ENCODE results near the gene SEMA3B.
A peak's percentile ranks its signal among the peaks of the same experiment; 100 is the strongest.
"Not testable (repeated sequence)": the region's sequence is repeated elsewhere in the genome, so short reads cannot be mapped to it uniquely, and the experiment has no call there.

The SEMA3B gene

DNA sequence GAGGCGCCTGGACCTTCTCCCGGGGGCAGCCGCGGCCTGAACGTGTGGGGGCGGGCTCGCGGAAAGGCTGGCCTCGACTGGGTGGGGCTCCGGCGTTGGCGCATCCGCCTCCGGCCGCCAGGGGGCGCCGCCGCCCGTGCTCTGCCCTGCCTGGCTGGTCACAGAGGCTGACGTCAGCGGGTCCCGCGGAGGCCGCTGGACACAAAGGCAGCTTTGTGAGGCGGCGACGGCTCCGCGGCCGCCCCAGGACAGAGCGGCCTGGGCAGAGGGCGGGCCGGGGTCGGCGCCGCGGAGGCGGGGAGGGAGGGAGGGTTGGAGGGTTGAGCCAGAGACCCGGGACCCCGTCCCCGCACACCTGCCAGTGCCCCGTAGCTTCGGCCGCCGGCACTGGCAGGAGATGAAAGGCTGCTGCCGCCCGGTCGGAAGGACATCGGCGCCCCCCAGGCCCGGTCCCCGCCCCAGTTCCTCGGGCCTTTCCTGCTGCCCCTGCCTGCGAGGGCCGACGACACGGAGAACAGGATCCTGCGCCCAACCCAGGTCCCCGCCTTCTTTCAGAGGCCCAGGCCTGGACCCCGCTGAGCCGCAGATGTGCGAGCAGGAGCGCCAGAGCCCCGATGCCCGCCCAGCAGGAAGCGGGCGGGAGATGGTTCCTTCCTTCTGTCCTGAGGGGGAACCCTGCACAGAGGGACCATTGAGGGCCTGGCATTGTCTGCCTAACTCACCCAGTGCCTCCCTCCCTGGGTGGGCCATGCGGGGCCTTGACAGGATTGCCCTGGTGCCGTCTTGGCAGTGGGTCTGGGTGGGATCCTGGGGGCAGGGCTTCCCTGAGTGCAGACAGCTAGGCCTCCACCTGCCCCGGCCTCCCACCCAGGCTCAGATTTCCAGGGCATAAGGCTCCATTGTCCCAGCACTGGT is 8.7 kb upstream of the SEMA3B start:
- peak; percentile 98 for DNase-seq (ENCODE audit: extremely low spot score)
- POLR2A ChIA-PET = interaction anchor here (1.5 kb wide), 1 partner anchor 9 kb away, joined by 3 read pairs; no protein-coding TSS in a partner anchor
- CTCF ChIA-PET = interaction anchor here (0.6 to 9.4 kb wide), 28 partner anchors 8 to 140 kb away, joined by 3 to 152 read pairs (median 4); partner anchors contain the start of genes GNAI2, GNAT1, HYAL3 and LSMEM2
- TF ChIP-seq, protein P1, sequence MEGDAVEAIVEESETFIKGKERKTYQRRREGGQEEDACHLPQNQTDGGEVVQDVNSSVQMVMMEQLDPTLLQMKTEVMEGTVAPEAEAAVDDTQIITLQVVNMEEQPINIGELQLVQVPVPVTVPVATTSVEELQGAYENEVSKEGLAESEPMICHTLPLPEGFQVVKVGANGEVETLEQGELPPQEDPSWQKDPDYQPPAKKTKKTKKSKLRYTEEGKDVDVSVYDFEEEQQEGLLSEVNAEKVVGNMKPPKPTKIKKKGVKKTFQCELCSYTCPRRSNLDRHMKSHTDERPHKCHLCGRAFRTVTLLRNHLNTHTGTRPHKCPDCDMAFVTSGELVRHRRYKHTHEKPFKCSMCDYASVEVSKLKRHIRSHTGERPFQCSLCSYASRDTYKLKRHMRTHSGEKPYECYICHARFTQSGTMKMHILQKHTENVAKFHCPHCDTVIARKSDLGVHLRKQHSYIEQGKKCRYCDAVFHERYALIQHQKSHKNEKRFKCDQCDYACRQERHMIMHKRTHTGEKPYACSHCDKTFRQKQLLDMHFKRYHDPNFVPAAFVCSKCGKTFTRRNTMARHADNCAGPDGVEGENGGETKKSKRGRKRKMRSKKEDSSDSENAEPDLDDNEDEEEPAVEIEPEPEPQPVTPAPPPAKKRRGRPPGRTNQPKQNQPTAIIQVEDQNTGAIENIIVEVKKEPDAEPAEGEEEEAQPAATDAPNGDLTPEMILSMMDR (IDR thresholded peaks at IDR 0.05; ENCODE audit: control extremely low read depth, extremely low read depth, low read depth, missing control alignments) = peak; percentile 99

DNA sequence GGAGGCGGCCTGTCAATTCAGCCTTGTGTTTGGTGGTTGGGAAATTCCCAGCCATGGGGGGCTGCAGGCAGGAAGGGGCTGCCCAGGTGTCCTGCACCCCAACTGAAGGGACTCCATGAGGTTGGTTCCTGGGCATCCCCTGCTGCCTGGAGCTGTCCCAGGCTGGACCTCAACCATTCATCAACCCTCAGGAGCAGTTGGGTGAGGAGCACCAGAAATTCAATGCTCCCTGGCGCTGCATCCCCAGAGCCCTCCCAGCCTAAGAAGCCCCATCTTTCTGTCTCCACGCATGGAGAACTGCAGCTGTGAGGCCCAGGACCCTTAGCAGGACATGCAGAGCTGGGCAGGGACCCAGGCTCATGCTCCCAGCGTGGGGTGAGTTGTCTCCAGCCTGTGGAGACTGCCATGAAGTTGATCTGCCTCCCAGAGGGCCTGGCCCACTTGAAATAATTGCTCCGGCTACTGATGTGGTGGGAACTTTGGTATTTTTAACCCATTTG is 8.0 kb upstream of the SEMA3B start:
- TF ChIP-seq, protein P1 (IDR thresholded peaks at IDR 0.05; ENCODE audit: control extremely low read depth, extremely low read depth, low read depth, missing control alignments) = no peak
- ChIA-PET CTCF (interaction anchor here (0.8 to 9.4 kb wide), 11 partner anchors 9 to 146 kb away, joined by 3 to 152 read pairs (median 6); partner anchors contain the start of genes GNAT1, HYAL3, LSMEM2 and NAA80), POLR2A (no interaction called here)
- no peak for DNase-seq (ENCODE audit: extremely low spot score)

DNA sequence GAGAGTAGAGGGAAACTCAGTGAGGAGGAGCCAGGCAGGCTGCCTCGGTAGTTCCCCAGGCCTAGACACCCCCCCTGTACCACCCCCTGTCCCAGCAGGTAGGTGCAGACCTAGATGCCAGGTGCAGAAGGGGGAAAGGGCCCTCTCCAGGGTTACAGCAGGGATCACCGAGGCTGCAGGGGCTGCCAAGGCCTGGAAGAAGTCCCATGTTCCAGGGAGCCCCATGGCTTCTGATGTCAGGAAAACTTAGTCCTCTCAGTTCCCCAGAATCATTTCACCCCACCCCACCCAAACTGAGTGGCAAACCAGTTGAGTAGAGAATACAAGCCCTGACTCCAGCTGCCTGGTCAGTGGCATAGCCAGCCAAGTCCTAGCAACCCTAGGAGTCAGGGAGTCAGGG is 7.4 kb upstream of the SEMA3B start:
- DNase-seq (ENCODE audit: extremely low spot score) = no peak
- POLR2A ChIA-PET = no interaction called here
- CTCF ChIA-PET = interaction anchor here (0.9 to 9.4 kb wide), 8 partner anchors 9 to 147 kb away, joined by 3 to 152 read pairs (median 36); partner anchors contain the start of genes GNAT1, SEMA3B and TUSC2
- TF ChIP-seq, protein P1 (IDR thresholded peaks at IDR 0.05; ENCODE audit: control extremely low read depth, extremely low read depth, low read depth, missing control alignments) = no peak

DNA sequence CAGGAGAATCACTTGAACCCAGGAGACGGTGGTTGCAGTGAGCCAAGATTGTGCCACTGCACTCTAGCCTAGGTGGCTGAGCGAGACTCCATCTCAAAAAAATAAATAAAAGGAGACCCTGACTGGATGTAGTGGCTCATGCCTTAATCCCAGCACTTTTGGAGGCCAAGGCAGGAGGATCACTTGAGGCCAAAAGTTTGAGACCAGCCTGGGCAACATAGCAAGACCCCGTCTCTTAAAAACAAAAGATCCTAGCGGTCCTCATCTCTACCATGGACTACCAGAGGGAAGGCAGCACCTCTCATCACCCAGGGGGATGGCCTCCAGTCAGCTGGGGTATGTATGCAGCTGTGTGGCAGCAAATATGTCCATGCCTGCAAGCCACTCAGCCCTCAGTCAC is 6.7 kb upstream of the SEMA3B start:
- DNase-seq (ENCODE audit: extremely low spot score); POLR2A ChIA-PET: not testable (repeated sequence)
- CTCF ChIA-PET = interaction anchor here (4.0 to 9.4 kb wide), 4 partner anchors 8 to 69 kb away, joined by 30 to 152 read pairs (median 64); partner anchors contain the start of genes GNAT1 and SEMA3B

DNA sequence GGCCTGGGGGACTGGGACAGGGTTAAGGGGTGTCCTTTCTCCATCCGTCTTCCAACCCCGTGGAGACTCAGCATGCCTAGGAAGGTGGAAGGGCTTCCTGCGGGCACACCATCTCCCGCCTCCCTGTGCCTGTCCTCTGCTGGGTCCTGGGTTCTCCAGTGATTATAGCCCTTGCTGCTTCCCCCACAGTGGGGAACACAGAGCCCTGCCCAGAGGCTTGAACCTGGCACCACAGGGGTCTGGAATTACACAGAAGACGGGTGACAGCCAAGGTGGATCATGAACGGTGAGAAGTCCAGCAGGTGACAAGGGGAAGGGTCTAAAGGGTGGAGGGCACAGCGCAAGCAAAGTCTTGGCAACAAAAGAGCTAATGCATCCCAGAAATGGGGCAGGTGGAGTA is 6.2 kb upstream of the SEMA3B start:
- POLR2A ChIA-PET = interaction anchor here (1.3 kb wide), 1 partner anchor 16 kb away, joined by 3 read pairs; no protein-coding TSS in a partner anchor
- TF ChIP-seq, protein P1 (IDR thresholded peaks at IDR 0.05; ENCODE audit: control extremely low read depth, extremely low read depth, low read depth, missing control alignments) = no peak
- CTCF ChIA-PET = interaction anchor here (0.7 to 2.1 kb wide), 6 partner anchors 9 to 68 kb away, joined by 3 to 9 read pairs (median 4); no protein-coding TSS in a partner anchor
- DNase-seq (ENCODE audit: extremely low spot score) = no peak

DNA sequence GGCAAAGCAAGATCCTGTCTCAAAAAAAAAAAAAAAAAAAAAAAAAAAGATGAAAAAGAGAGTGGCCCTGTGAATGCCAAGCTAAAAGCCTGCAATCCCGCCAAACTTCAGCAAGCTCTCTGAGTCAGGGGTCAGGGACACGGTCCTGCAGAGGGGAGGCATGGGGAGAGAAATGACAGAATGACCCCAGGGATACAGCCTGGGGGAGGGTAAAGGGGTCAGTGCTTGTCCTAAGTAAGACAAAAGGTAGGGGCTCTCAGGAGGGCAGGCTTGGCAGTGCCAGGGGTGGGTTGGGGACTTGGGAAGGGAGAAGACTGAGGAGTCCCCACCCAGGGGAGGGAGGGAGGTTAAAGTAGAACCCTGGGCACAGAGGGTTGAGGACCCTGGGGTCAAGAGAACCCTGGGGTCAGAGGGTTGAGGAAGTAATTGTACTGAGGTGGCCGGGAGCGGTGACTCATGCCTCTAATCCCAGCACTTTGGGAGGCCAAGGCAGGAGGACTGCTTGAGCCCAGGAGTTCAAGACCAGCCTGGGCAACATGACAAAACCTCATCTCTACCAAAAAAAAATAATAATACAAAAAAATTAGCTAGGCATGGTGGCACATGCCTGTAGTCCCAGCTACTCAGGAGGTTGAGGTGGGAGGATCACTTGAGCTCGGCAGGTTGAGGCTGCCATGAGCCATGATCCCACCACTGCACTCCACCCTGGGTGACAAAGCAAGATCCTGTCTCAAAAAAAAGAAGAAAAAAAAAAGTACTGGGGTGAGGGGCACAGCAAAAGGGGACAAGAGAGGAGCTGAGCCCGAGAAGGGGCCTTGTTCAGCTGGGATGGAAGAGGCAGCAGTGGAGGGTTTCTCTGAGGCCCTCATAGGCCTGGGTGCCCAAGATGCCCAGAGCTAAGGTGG is 5.2 kb upstream of the SEMA3B start:
- no peak for DNase-seq (ENCODE audit: extremely low spot score)
- TF ChIP-seq, protein P1 (IDR thresholded peaks at IDR 0.05; ENCODE audit: control extremely low read depth, extremely low read depth, low read depth, missing control alignments) = no peak
- POLR2A ChIA-PET = interaction anchor here (0.6 to 1.3 kb wide), 4 partner anchors 17 to 1021 kb away, joined by 3 to 5 read pairs (median 4); no protein-coding TSS in a partner anchor
- CTCF ChIA-PET = interaction anchor here (0.7 to 4.6 kb wide), 8 partner anchors 8 to 71 kb away, joined by 3 to 19 read pairs (median 4); no protein-coding TSS in a partner anchor
